BLaER1 (cell line): ENCODE results near the gene DDIAS.
A peak's percentile ranks its signal among the peaks of the same experiment; 100 is the strongest.

Source experiments
- H3K27ac ChIP-seq: shearing (Covaris generic); formaldehyde crosslinking; 2 replicates; pipeline ENCODE4 v1.8.1; 2022
- H3K27me3 ChIP-seq: shearing (Covaris generic); formaldehyde crosslinking; 2 replicates; pipeline ENCODE4 v1.8.1; 2022
- H3K36me3 ChIP-seq: shearing (Covaris generic); formaldehyde crosslinking; 2 replicates; pipeline ENCODE4 v1.8.1; 2022
- H3K4me1 ChIP-seq: shearing (Covaris generic); formaldehyde crosslinking; 2 replicates; pipeline ENCODE4 v1.8.1; 2022
- H3K4me2 ChIP-seq: shearing (Covaris generic); formaldehyde crosslinking; 2 replicates; pipeline ENCODE4 v1.8.1; 2022
- H3K4me3 ChIP-seq: shearing (Covaris generic); formaldehyde crosslinking; 2 replicates; pipeline ENCODE4 v1.8.1; 2022
- H3K9ac ChIP-seq: shearing (Covaris generic); formaldehyde crosslinking; 2 replicates; pipeline ENCODE4 v1.8.1; 2022
- H3K9me3 ChIP-seq: shearing (Covaris generic); formaldehyde crosslinking; 2 replicates; pipeline ENCODE4 v1.8.1; 2022
- H4K20me1 ChIP-seq: shearing (Covaris generic); formaldehyde crosslinking; 2 replicates; pipeline ENCODE4 v1.8.1; 2022
- Cebpa-rat ChIP-seq: shearing (Covaris generic); IDR thresholded peaks from 2 replicates; pipeline ENCODE4 v1.8.1; 2022

The DDIAS gene

GRCh38 chr11:82889133-82890001 is 12.2 kb upstream of the DDIAS start:
- no peaks in the 10 kb centered on the region for H3K27me3 ChIP-seq
- H3K36me3 ChIP-seq, result no peaks in the 10 kb centered on the region
- no peaks in the 10 kb centered on the region for H3K9me3 ChIP-seq
- H3K27ac ChIP-seq, result no peak overlapping the region
- H3K4me1 ChIP-seq, result peaks cover 24% of the 10 kb centered on the region
- H3K4me3 ChIP-seq, result no peak overlapping the region
- no peaks in the 10 kb centered on the region for H4K20me1 ChIP-seq
- H3K4me2 ChIP-seq, result peak overlapping the region; percentile 42
- H3K9ac ChIP-seq, result no peak overlapping the region
- TF ChIP-seq Cebpa-rat, result no peak

- no peaks in the 10 kb centered on the region for H3K27me3 ChIP-seq
- H3K4me2 ChIP-seq, result peak overlapping the region; percentile 42; the same call in 1 of the 2 replicates
- no peaks in the 10 kb centered on the region for H4K20me1 ChIP-seq
- no peaks in the 10 kb centered on the region for H3K9me3 ChIP-seq
- no peak overlapping the region for H3K4me3 ChIP-seq
- no peak overlapping the region for H3K27ac ChIP-seq
- H3K9ac ChIP-seq, result no peak overlapping the region
- no peaks in the 10 kb centered on the region for H3K36me3 ChIP-seq
- TF ChIP-seq Cebpa-rat, result no peak
- peaks cover 20% of the 10 kb centered on the region for H3K4me1 ChIP-seq
Measured at GRCh38 chr11:82890002-82890341, 11.6 kb upstream of the DDIAS start.

DNA sequence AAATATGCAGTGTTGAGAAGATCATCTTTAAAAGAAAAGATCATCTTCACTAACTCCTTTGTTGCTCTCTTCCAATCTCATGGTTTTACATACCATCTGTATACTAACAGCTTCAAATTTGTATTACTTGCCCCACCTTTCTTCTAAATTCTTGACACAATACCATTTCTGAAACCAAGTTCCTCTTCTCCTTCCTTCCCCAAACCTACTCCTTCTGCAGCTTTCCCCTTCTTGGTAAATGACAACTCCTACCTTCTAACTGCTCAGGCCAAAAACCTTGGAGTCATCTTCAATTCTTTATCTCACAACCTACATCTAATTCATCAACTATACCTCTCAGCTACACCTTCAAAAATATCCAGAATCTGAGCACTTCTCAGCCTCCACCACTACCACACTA is 10.6 kb upstream of the DDIAS start:
- no peak overlapping the region for H3K4me3 ChIP-seq
- no peak overlapping the region for H3K27ac ChIP-seq
- H3K36me3 ChIP-seq, result no peaks in the 10 kb centered on the region
- peaks cover 20% of the 10 kb centered on the region for H3K4me1 ChIP-seq
- no peak overlapping the region for H3K9ac ChIP-seq
- no peaks in the 10 kb centered on the region for H3K27me3 ChIP-seq
- H4K20me1 ChIP-seq, result no peaks in the 10 kb centered on the region
- TF ChIP-seq Cebpa-rat, result no peak
- H3K4me2 ChIP-seq, result no peak overlapping the region
- H3K9me3 ChIP-seq, result no peaks in the 10 kb centered on the region

GRCh38 chr11:82892611-82893169 is 8.8 kb upstream of the DDIAS start:
- peaks cover 12% of the 10 kb centered on the region for H3K4me1 ChIP-seq

GRCh38 chr11:82895437-82896091 is 6.0 kb upstream of the DDIAS start:
- Histone ChIP-seq H3K4me1 (peaks cover 22% of the 10 kb centered on the region), H3K4me2 (no peak overlapping the region), H3K9ac (no peak overlapping the region), H4K20me1 (no peaks in the 10 kb centered on the region), H3K27ac (no peak overlapping the region), H3K9me3 (no peaks in the 10 kb centered on the region), H3K36me3 (no peaks in the 10 kb centered on the region), H3K4me3 (no peak overlapping the region), H3K27me3 (no peaks in the 10 kb centered on the region)
- TF ChIP-seq Cebpa-rat, result no peak

More at GRCh38 chr11:82892611-82893169, 8.8 kb upstream of the DDIAS start:
- Histone ChIP-seq H3K9ac (no peak overlapping the region), H4K20me1 (no peaks in the 10 kb centered on the region), H3K27ac (no peak overlapping the region), H3K36me3 (no peaks in the 10 kb centered on the region), H3K9me3 (no peaks in the 10 kb centered on the region), H3K27me3 (no peaks in the 10 kb centered on the region), H3K4me2 (no peak overlapping the region), H3K4me3 (no peak overlapping the region)
- TF ChIP-seq Cebpa-rat, result no peak

GRCh38 chr11:82896183-82896582 is 5.4 kb upstream of the DDIAS start:
- Histone ChIP-seq H3K4me2 (no peak overlapping the region), H3K9ac (no peak overlapping the region), H3K9me3 (no peaks in the 10 kb centered on the region), H4K20me1 (no peaks in the 10 kb centered on the region), H3K27ac (no peak overlapping the region), H3K4me3 (no peak overlapping the region), H3K27me3 (no peaks in the 10 kb centered on the region), H3K36me3 (no peaks in the 10 kb centered on the region), H3K4me1 (peaks cover 22% of the 10 kb centered on the region)
- no peak for TF ChIP-seq Cebpa-rat

DNA sequence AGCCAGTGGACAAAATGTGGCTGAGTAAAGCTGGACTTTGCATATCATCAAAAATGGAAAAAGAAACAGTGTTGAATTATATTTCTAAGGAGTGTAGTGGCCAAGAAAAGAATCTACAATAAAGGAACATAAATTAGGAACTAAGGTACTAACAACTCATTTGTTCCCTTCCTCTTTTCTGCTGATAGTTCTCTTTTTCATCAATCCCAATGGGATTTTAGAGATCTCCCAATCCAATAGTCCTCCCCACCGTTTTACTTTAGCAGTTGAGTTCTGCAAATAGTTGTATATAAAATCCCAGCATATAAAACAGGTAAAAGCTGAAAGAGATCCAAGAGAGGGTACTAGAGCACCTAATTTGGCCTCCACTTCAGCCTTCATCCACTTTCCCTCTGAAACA is 3.3 kb upstream of the DDIAS start:
- no peak overlapping the region for H3K27ac ChIP-seq
- H3K9me3 ChIP-seq, result no peaks in the 10 kb centered on the region
- no peak overlapping the region for H3K9ac ChIP-seq
- H3K4me1 ChIP-seq, result peaks cover 37% of the 10 kb centered on the region
- H3K36me3 ChIP-seq, result no peaks in the 10 kb centered on the region
- no peaks in the 10 kb centered on the region for H4K20me1 ChIP-seq
- TF ChIP-seq Cebpa-rat, result no peak
- peak overlapping the region; percentile 94 for H3K4me2 ChIP-seq
- H3K4me3 ChIP-seq, result no peak overlapping the region
- no peaks in the 10 kb centered on the region for H3K27me3 ChIP-seq

GRCh38 chr11:82899186-82899820 is 2.2 kb upstream of the DDIAS start:
- Histone ChIP-seq H3K4me2 (peak overlapping the region; percentile 94), H3K4me1 (peaks cover 38% of the 10 kb centered on the region), H3K9ac (peak overlapping the region; percentile 79), H3K27me3 (no peaks in the 10 kb centered on the region), H3K9me3 (no peaks in the 10 kb centered on the region), H4K20me1 (no peaks in the 10 kb centered on the region), H3K4me3 (peak overlapping the region; percentile 80), H3K27ac (no peak overlapping the region; the same call in 1 of the 2 replicates), H3K36me3 (no peaks in the 10 kb centered on the region)
- TF ChIP-seq Cebpa-rat, result no peak

- H3K9ac ChIP-seq, result peak overlapping the region; percentile 79
- H3K9me3 ChIP-seq, result no peaks in the 10 kb centered on the region
- no peaks in the 10 kb centered on the region for H4K20me1 ChIP-seq
- peaks cover 38% of the 10 kb centered on the region for H3K4me1 ChIP-seq
- no peaks in the 10 kb centered on the region for H3K36me3 ChIP-seq
- peak overlapping the region; percentile 94 for H3K4me2 ChIP-seq
- H3K27me3 ChIP-seq, result no peaks in the 10 kb centered on the region
- peak overlapping the region; percentile 80 for H3K4me3 ChIP-seq
- H3K27ac ChIP-seq, result peak overlapping the region; percentile 68
- TF ChIP-seq Cebpa-rat, result no peak
Measured at GRCh38 chr11:82899957-82900276, 1.6 kb upstream of the DDIAS start.
